ENCODE data around the gene MYO1D. TPM values are rescaled to one million over a fixed set of nuclear protein-coding genes. Genes with fewer than 3 reads are reported as not detected.

The MYO1D gene
- total and polyA plus RNA-seq, 4 donors, result 22.0 to 75.8 (median 61.4) TPM

GRCh38 chr17:32769846-32770245 is 107.1 kb downstream of the MYO1D start:
- no peak overlapping the region for H3K27ac ChIP-seq (ENCODE audit: low read depth in 1 of 2, low read length in 1 of 2)
- no peak overlapping the region for H3K9ac ChIP-seq (ENCODE audit: insufficient read depth in 1 of 2, low read length in 2 of 2)
- no peak overlapping the region for H3K4me3 ChIP-seq
- ATAC-seq (ENCODE audit: insufficient read depth, low FRiP score) (no peak), DNase-seq (peak in 2 of 3 donors; percentile 7 to 10)
- H3K36me3 ChIP-seq (ENCODE audit: control insufficient read depth in 4 of 4, insufficient read depth in 4 of 4, low read length in 4 of 4), result peaks cover 0 to 5% (median under 1%) of the 10 kb centered on the region in 4 donors
- 58 to 77% methylated on average over 3 of the region's 3 CpGs for WGBS, 2 donors
- H3K4me1 ChIP-seq (ENCODE audit: control insufficient read depth in 5 of 5, insufficient read depth in 5 of 5, low read length in 5 of 5), result no peaks in the 10 kb centered on the region
- no peaks in the 10 kb centered on the region for H3K9me3 ChIP-seq (ENCODE audit: control insufficient read depth in 4 of 4, insufficient read depth in 3 of 4, low read length in 3 of 4)
- TF ChIP-seq CTCF (IDR thresholded peaks at IDR 0.05; ENCODE audit: control extremely low read depth, extremely low read depth), result no peak
- no peaks in the 10 kb centered on the region for H3K27me3 ChIP-seq (ENCODE audit: control insufficient read depth in 3 of 3, insufficient read depth in 3 of 3, low read length in 2 of 3)

- Histone ChIP-seq H3K27ac (ENCODE audit: low read depth in 1 of 2, low read length in 1 of 2) (no peak overlapping the region), H3K4me1 (ENCODE audit: control insufficient read depth in 5 of 5, insufficient read depth in 5 of 5, low read length in 5 of 5) (no peaks in the 10 kb centered on the region), H3K9me3 (ENCODE audit: control insufficient read depth in 4 of 4, insufficient read depth in 3 of 4, low read length in 3 of 4) (no peaks in the 10 kb centered on the region), H3K4me3 (no peak overlapping the region), H3K9ac (ENCODE audit: insufficient read depth in 1 of 2, low read length in 2 of 2) (no peak overlapping the region), H3K36me3 (ENCODE audit: control insufficient read depth in 4 of 4, insufficient read depth in 4 of 4, low read length in 4 of 4) (peaks cover 0 to 3% (median under 1%) of the 10 kb centered on the region in 4 donors), H3K27me3 (ENCODE audit: control insufficient read depth in 3 of 3, insufficient read depth in 3 of 3, low read length in 2 of 3) (no peaks in the 10 kb centered on the region)
- ATAC-seq (ENCODE audit: insufficient read depth, low FRiP score), result no peak
- DNase-seq, result no peak
- no peak for TF ChIP-seq CTCF (IDR thresholded peaks at IDR 0.05; ENCODE audit: control extremely low read depth, extremely low read depth)
- 62 to 69% methylated on average over 5 of the region's 5 CpGs for WGBS, 2 donors
These were observed 113.0 kb downstream of the MYO1D start for GRCh38 chr17:32763855-32764439.

- Histone ChIP-seq H3K4me1 (ENCODE audit: control insufficient read depth in 5 of 5, insufficient read depth in 5 of 5, low read length in 5 of 5) (no peaks in the 10 kb centered on the region), H3K27ac (ENCODE audit: low read depth in 1 of 2, low read length in 1 of 2) (no peak overlapping the region), H3K4me3 (no peak overlapping the region), H3K36me3 (ENCODE audit: control insufficient read depth in 4 of 4, insufficient read depth in 4 of 4, low read length in 4 of 4) (peaks cover 0 to 2% (median 0%) of the 10 kb centered on the region in 4 donors), H3K27me3 (ENCODE audit: control insufficient read depth in 3 of 3, insufficient read depth in 3 of 3, low read length in 2 of 3) (no peaks in the 10 kb centered on the region), H3K9ac (ENCODE audit: insufficient read depth in 1 of 2, low read length in 2 of 2) (no peak overlapping the region), H3K9me3 (ENCODE audit: control insufficient read depth in 4 of 4, insufficient read depth in 3 of 4, low read length in 3 of 4) (no peaks in the 10 kb centered on the region)
- DNase-seq (no peak), ATAC-seq (ENCODE audit: insufficient read depth, low FRiP score) (no peak)
- TF ChIP-seq CTCF (IDR thresholded peaks at IDR 0.05; ENCODE audit: control extremely low read depth, extremely low read depth), result no peak
These were observed 117.4 kb downstream of the MYO1D start for GRCh38 chr17:32759476-32759875.

- TF ChIP-seq CTCF (IDR thresholded peaks at IDR 0.05; ENCODE audit: control extremely low read depth, extremely low read depth), result no peak
- Histone ChIP-seq H3K4me1 (ENCODE audit: control insufficient read depth in 5 of 5, insufficient read depth in 5 of 5, low read length in 5 of 5) (no peaks in the 10 kb centered on the region), H3K4me3 (no peak overlapping the region), H3K36me3 (ENCODE audit: control insufficient read depth in 4 of 4, insufficient read depth in 4 of 4, low read length in 4 of 4) (peaks cover 0 to 2% (median 0%) of the 10 kb centered on the region in 4 donors), H3K27ac (ENCODE audit: low read depth in 1 of 2, low read length in 1 of 2) (no peak overlapping the region), H3K9ac (ENCODE audit: insufficient read depth in 1 of 2, low read length in 2 of 2) (no peak overlapping the region), H3K27me3 (ENCODE audit: control insufficient read depth in 3 of 3, insufficient read depth in 3 of 3, low read length in 2 of 3) (no peaks in the 10 kb centered on the region), H3K9me3 (ENCODE audit: control insufficient read depth in 4 of 4, insufficient read depth in 3 of 4, low read length in 3 of 4) (no peaks in the 10 kb centered on the region)
- 91 to 100% methylated on average over 1 of the region's 1 CpG for WGBS, 2 donors
- DNase-seq (no peak), ATAC-seq (ENCODE audit: insufficient read depth, low FRiP score) (no peak)
These were observed 119.0 kb downstream of the MYO1D start for GRCh38 chr17:32757963-32758362.
